Left ventricle myocardium inferior (tissue), 1 donor: ENCODE results near the gene ITPR1. TPM values are rescaled to one million over a fixed set of nuclear protein-coding genes. Genes with fewer than 3 reads are reported as not detected.

Source experiments
- DNase-seq: peaks from one replicate; pipeline ENCODE4 v3.0.0-alpha.2; 2020
- H3K27ac ChIP-seq: fragments of 200-600 bp; replicated peaks from 2 replicates; pipeline ENCODE4 v1.8.0; 2021
- H3K27me3 ChIP-seq: fragments of 200-600 bp; 2 replicates; pipeline ENCODE4 v1.8.0; 2021; ENCODE audit warnings: low read depth
- H3K36me3 ChIP-seq: fragments of 200-600 bp; 2 replicates; pipeline ENCODE4 v1.8.0; 2021
- H3K4me1 ChIP-seq: fragments of 200-600 bp; 2 replicates; pipeline ENCODE4 v1.8.0; 2021
- H3K4me3 ChIP-seq: fragments of 200-600 bp; 2 replicates; pipeline ENCODE4 v1.8.0; 2021; ENCODE audit warnings: mild to moderate bottlenecking, moderate library complexity
- H3K9me3 ChIP-seq: fragments of 200-600 bp; replicated peaks from 2 replicates; pipeline ENCODE4 v1.8.0; 2021
- intact Hi-C: fragments of 100-400 bp; cut with micrococcal nuclease; formaldehyde crosslinking; loops from one replicate; pipeline ENCODE4 v1.11.0; 2022
- total RNA-seq: library from RNA; stranded (reverse); fragmentation: NEBNext Ultra II Directional; extraction: Animal tissue kit (Norgen Biotek cat#: 25700); gene quantifications from one replicate; pipeline ENCODE4 v1.2.1, GENCODE V29; 2021
- TF ChIP-seq, protein P1 (sequence below): fragments of 200-600 bp; IDR thresholded peaks from 2 replicates; pipeline ENCODE4 v1.8.0; 2021; ENCODE audit warnings: antibody characterized with exemption, mild to moderate bottlenecking, borderline replicate concordance
- donor health status: DM: no; HTN: yes; CAD: no; lungs with severe emphysema.

Gene ITPR1
- total RNA-seq, 1 donor from 2014 or later, result 29.0 TPM

DNA sequence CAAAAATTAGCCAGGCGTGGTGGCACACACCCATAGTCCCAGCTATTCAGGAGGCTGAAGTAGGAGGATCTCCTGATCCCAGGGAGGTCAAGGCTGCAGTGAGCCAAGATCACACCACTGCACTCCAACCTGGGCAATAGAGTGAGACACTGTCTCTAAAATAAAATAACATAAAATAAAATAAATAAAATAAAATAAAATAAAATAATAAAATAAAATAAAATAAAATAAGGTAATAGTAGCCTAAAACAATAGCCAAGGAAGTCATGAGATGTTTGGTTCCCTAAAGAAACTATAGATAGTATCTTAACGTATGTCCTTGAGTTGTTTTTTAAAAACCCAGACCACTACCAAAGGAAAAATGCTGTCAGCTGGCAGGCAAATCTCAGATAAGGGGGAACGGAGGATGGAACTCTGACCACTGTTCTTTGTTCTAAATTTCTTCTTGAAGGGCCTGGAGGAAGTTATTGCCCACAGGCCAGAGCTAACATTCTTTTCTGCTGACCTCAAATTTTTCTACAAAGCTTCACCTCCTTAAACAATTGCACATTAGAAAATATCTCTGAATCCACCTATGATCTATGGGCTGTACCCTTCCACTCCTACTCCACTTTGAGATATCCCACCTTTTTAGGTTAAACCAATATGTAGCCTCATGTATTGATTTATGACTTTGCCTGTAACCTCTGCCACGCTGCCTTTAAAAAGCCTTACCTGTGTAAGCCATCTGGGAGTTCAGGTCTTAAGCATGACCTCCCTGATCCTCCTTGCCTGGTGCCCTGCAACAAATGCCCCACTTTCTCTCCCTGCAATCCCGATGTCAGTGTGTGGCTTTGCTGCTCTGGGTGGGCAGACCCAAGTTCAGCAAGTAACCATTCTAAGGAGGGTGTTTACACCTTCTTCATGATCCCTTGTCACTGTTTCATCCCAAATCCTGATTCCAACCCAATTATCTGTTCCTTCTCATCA is 359.9 kb downstream of the ITPR1 start:
- Histone ChIP-seq H3K27ac (no peak overlapping the region), H3K4me3 (no peak overlapping the region), H3K36me3 (no peaks in the 10 kb centered on the region), H3K27me3 (no peaks in the 10 kb centered on the region), H3K4me1 (no peaks in the 10 kb centered on the region), H3K9me3 (no peaks in the 10 kb centered on the region)
- DNase-seq, result no peak
- TF ChIP-seq, protein P1, sequence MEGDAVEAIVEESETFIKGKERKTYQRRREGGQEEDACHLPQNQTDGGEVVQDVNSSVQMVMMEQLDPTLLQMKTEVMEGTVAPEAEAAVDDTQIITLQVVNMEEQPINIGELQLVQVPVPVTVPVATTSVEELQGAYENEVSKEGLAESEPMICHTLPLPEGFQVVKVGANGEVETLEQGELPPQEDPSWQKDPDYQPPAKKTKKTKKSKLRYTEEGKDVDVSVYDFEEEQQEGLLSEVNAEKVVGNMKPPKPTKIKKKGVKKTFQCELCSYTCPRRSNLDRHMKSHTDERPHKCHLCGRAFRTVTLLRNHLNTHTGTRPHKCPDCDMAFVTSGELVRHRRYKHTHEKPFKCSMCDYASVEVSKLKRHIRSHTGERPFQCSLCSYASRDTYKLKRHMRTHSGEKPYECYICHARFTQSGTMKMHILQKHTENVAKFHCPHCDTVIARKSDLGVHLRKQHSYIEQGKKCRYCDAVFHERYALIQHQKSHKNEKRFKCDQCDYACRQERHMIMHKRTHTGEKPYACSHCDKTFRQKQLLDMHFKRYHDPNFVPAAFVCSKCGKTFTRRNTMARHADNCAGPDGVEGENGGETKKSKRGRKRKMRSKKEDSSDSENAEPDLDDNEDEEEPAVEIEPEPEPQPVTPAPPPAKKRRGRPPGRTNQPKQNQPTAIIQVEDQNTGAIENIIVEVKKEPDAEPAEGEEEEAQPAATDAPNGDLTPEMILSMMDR, result no peak
- intact Hi-C loops, result no loop called here

DNA sequence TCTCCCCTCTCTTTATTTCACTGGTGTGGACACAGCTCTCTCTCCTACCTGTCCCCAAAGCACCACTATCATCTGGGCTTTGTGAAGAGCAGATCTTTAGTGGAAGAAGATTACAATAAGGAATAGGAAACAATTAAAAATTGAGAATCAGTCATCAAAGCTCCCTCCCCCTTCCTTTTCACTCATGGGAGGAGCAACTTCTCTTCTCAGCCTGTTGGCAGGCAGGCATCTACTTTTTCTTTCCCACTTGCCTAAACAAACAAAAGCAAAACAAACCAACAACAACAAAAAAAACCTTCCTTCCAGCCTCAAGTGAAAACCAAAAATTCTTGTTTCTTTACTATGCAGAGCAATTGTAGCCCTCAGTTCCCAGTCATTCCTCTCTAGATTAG is 360.6 kb downstream of the ITPR1 start:
- Histone ChIP-seq H3K27me3 (no peaks in the 10 kb centered on the region), H3K27ac (no peak overlapping the region), H3K36me3 (no peaks in the 10 kb centered on the region), H3K9me3 (no peaks in the 10 kb centered on the region), H3K4me1 (no peaks in the 10 kb centered on the region), H3K4me3 (no peak overlapping the region)
- intact Hi-C loops, result no loop called here
- DNase-seq, result no peak
- TF ChIP-seq, protein P1, result no peak

DNA sequence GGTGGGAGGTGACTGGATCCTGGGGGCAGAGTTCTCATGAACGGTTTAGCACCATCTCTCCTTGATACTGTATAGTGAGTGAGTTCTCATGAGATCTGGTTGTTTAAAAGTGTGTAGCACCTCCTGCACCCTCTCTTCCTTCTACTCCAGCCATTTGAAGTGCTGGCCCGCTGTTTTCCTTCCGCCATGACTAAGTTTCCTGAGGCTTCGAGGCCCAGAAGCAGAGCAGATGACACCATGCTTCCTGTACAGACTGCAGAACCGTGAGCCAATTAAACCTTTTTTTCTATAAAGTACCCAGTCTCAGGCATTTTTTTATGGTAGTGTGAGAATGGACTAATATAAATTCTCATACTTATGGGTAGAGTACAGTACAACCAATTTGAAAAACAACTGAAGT is 362.5 kb downstream of the ITPR1 start:
- Histone ChIP-seq H3K4me3 (no peak overlapping the region), H3K9me3 (peaks cover 4% of the 10 kb centered on the region), H3K36me3 (no peaks in the 10 kb centered on the region), H3K27me3 (no peaks in the 10 kb centered on the region), H3K27ac (no peak overlapping the region), H3K4me1 (no peaks in the 10 kb centered on the region)
- TF ChIP-seq, protein P1, result no peak
- DNase-seq, result no peak
- intact Hi-C loops, result no loop called here

DNA sequence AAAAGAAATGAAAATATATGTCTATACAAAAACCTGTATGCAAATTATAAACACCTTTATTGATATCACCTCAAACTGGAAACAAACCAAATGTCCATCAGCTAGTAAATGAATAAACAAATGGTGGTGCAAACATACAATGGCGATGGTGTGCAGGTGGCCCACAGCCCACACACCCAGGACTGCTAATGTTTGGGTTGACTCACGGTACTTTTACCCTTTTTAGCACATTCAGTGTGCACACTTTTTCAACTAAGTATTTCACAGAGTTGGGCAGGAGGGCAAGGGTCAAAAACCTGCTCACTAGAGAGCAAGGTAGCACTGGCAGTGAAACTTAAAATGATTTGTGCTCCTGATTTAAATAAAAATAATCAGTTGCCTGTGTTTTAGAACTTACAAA is 363.0 kb downstream of the ITPR1 start:
- Histone ChIP-seq H3K9me3 (peaks cover 9% of the 10 kb centered on the region), H3K4me1 (no peaks in the 10 kb centered on the region), H3K4me3 (no peak overlapping the region), H3K27ac (no peak overlapping the region), H3K27me3 (no peaks in the 10 kb centered on the region), H3K36me3 (peaks cover 3% of the 10 kb centered on the region)
- no peak for DNase-seq
- TF ChIP-seq, protein P1, result no peak
- intact Hi-C loops, result no loop called here

DNA sequence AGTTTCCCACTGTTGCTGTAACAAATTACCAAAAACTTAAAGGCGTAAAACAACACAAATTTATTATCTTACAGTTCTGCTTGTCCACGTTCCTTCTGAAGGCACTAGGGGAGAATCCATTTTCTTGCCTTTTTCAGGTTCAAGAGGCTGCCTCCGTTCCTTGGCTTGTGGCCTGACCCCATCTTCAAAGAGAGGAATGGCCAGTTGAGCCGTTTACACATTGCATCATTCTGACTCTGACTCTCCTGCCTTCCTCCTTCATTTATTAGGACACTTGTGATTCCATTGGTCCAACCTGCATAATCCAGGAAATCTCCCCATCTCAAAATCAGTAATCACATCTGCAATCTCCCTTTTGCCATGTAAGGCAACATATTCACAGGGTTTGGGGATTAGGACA is 363.4 kb downstream of the ITPR1 start:
- Histone ChIP-seq H3K27me3 (no peaks in the 10 kb centered on the region), H3K27ac (no peak overlapping the region), H3K9me3 (peaks cover 13% of the 10 kb centered on the region), H3K4me1 (no peaks in the 10 kb centered on the region), H3K4me3 (no peak overlapping the region), H3K36me3 (peaks cover 7% of the 10 kb centered on the region)
- intact Hi-C loops, result no loop called here
- DNase-seq, result no peak
- TF ChIP-seq, protein P1, result no peak
